Fibroblast of skin of left biceps (primary cell): ENCODE data around the gene IL3RA.
"Not testable (repeated sequence)": the region's sequence is repeated elsewhere in the genome, so short reads cannot be mapped to it uniquely, and the experiment has no call there.

Experiments used
- DNase-seq, 2 experiments: peaks; one replicate each; pipeline ENCODE4 v3.0.0-alpha.2; 2013; ENCODE audit warnings: low read depth in 2 of 2

IL3RA gene

GRCh38 chrX:1336331-1336943, at the start of gene IL3RA:
Gene IL3RA, plus strand, starts transcription at chrX:1336785. Its CDS starts 4,981 bp downstream, at chrX:1341766.
- DNase-seq: no peak

GRCh38 chrX:1289535-1289934, 47.0 kb upstream of the IL3RA start:
- no peak for DNase-seq

GRCh38 chrX:1291110-1291740, 45.4 kb upstream of the IL3RA start:
- DNase-seq: no peak

GRCh38 chrX:1292575-1293290, 43.9 kb upstream of the IL3RA start:
- no peak for DNase-seq

DNA sequence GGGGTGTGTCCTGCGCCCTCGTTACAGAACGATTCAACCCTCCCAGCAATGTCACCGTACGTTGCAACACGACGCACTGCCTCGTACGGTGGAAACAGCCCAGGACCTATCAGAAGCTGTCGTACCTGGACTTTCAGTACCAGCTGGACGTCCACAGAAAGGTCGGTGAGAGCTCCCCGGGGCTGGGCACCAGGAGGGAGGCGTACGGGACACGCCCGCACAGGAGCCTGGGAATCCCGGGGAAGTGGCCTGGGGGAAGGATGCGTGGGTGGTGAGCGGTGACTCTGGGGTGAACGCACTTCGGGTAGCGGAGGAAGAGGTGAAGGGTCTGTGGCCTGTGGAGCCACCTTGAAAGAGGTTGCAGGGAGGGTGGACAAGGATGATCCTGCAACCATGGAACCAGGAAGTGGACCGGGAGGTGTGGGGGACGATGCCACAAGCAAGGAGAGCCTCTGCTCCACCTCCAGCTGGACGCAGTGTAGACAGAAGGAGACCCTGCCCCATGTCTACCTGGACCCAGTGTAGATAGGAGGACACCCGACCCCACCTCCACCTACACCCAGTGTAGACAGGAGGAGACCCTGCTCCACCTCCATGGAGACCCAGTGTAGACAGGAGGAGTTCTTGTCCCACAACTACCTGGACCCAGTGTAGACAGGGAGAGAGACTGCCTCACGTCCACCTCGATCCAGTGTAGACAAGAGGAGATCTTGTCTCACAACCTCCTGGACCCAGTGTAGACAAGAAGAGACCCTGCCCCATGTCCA, 42.1 kb upstream of the IL3RA start:
- DNase-seq: no peak

DNA sequence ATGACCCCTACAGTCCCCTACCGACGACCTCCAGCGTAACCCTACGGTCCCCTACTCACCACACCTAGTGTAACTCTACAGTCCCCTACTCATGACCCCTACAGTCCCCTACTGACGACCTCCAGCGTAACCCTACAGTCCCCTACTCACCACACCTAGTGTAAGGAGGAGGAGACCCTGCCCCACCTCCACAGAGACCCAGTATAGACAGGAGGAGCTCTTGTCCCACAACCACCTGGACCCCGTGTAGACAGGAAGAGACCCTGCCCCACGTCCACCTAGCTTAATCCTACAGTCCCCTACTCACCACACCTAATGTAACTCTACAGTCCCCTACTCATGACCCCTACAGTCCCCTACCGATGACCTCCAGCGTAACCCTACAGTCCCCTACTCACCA, 41.0 kb upstream of the IL3RA start:
- no peak for DNase-seq

DNA sequence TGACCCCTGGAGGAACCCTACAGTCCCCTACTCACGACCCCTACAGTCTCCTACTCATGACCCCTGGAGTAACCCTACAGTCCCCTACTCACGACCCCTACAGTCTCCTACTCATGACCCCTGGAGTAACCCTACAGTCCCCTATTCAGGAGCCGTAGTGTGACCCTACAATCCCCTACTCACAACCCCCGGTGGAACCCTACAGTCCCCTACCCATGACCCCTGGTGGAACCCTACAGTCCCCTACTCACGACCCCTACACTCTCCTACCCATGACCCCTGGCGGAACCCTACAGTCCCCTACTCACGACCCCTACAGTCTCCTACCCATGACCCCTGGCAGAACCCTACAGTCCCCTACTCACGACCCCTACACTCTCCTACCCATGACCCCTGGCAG, 39.0 kb upstream of the IL3RA start:
- DNase-seq: not testable (repeated sequence)

DNA sequence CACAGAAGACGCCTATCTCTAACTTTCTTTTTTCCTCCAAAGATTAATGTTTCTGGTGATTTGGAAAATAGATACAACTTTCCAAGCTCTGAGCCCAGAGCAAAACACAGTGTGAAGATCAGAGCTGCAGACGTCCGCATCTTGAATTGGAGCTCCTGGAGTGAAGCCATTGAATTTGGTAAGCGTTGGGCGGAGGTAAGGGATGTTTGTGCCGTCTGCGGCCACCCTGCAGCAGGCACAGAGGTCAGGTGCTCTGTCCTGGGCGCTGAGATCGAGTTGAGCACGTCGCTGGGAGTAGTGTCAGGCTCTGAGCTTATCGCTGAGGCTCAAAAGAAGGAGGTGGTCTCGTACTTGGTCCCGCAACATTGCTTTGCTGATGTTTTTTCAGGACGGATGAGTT, 36.1 kb upstream of the IL3RA start:
- DNase-seq: no peak

DNA sequence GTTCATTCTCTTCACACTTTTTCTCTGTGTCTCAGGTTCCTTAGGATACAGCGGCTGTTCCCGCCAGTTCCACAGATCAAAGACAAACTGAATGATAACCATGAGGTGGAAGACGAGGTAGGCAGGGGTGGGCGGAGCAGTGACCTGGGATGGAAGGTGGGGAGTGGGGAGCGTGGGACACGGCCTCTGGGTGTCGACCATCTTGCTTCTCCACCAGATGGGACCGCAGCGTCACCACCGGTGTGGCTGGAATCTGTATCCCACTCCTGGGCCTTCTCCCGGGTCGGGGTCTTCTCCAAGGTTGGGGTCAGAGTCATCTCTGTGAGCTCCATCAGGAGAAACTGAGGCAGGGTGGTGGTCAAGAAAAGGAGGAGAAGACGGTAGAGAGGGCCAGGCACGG, 31.2 kb upstream of the IL3RA start:
- no peak for DNase-seq

DNA sequence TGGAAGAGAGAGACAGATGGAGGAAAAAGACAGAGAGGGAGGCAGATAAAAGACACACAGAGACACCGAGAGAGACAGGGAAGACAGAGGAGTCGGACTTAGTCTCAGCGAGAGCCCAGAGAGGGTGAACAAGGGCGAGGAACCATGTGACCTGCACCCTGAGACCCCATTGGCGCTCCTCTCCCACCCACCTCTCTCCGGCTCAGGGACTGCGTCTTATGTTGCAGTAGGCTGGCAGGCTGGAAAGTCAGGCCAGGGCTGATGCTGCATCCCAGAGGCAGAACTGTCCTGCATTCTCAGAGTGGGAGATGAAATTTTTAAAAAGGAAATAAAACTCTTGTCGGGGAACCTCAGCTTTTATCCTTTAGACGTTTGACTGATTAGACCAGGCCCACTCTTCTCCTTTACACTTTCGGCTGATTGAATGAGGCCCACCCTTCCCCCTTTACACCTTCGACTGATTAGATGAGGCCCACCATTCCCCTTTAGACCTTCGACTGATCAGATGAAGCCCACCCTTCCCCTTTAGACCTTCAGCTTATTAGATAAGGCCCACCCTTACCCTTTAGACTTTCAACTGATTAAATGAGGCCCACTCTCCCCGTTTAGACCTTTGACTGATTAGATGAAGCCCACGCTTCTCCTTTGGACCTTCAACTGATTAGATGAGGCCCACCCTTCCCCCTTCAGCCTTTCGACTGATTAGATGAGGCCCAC, 29.5 kb upstream of the IL3RA start:
- DNase-seq: no peak

GRCh38 chrX:1307626-1308340, 28.8 kb upstream of the IL3RA start:
- DNase-seq: no peak

GRCh38 chrX:1308476-1308875, 28.1 kb upstream of the IL3RA start:
- no peak for DNase-seq

- DNase-seq: not testable (repeated sequence)
Measured at GRCh38 chrX:1308917-1309316, 27.7 kb upstream of the IL3RA start.

- DNase-seq: no peak
Measured at GRCh38 chrX:1313788-1314187, 22.8 kb upstream of the IL3RA start.

GRCh38 chrX:1316527-1316926, 20.1 kb upstream of the IL3RA start:
- no peak for DNase-seq

DNA sequence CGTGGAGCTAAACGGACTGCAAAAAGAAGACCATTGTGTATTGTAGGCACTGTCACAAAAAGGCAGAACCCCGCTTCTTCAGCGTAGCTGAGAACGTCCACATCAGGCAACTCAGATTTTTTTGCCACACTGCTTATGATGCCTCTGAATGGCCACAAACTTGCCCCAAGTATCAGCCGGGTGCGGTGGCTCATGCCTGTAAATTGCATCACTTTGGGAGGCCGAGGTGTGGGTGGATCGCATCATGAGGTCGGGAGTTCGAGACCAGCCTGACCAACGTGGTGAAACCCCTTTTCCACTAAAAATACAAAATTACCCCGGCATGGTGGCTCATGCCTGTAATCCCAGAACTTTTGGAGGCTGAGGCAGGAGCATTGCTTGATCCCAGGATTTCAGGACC, 14.9 kb upstream of the IL3RA start:
- no peak for DNase-seq

DNA sequence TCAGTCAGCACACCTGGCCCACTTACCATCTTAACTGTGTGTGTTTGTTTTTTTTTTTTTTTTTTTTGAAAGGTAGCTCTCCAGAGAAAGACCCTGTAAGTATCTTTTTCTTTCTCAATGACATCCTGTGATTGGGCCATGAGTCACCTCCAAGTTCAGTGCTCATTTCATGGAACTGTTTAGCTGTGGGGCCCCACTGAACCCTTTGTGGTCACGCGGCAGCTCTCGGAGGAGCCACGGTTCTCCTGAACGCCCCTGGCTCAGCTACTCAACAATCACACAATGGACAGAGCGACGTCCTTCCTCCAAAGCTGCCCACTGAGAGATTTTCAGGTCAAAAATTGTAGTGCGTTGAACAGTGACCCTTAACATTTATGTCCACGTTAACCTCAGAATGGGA, 14.2 kb upstream of the IL3RA start:
- DNase-seq: no peak

DNA sequence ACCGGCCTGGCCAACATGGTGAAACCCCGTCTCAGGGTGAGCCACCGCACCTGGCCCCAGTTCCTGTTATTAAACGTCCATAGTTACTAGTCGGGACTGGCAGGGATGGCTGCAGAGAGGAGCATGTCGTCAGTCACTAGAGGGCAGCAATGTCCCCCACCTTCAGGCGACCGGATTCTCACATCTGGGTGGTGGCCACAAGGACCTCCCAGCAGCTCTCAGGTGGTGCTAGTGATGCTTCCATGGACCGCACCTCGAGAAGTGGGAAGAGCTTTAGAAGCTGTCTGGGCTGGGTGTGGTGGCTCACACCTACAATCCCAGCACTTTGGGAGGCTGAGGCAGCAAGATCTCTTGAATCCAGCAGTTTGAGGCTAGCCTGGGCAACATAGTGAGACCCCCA, 13.3 kb upstream of the IL3RA start:
- no peak for DNase-seq

DNA sequence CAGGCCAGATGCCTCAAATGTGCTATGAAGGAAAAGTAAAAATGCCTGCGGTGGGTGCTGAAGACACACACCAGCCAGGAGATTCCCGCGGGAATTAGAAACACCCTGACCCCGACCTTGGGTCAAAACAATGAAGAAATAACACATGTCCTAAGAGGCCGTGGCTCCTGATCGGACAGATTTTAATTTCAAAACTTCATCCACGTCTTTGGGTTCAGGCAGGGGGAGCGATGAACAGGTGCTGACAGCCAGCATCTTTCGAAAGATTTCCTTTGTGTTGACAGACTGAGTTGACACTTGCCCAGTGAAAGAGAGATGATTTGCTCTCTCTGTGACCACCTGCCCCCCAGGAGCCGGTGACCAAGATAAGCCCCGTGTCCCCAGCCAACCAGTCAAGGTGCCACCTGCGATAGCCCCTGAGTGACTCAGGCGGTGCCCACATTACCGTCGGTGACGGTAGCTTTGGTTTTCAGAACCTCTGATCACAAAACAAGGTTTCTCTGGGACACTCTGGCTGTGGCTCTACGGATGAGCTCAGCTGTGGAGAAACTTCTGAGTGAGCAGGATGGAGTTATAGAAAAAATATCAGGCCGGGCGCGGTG, 11.0 kb upstream of the IL3RA start:
- no peak for DNase-seq

- no peak for DNase-seq
Measured at GRCh38 chrX:1327651-1328304, 8.8 kb upstream of the IL3RA start.
